ENCODE data around the gene GJA5.

The GJA5 gene

GRCh38 chr1:147760481-147761260 lies at the start of gene GJA5:
GJA5 (minus strand) TSS chr1:147760602; CDS start chr1:147759238, 1,364 bp downstream.
- no peak for ATAC-seq (ENCODE audit: low read depth)
- no peaks in the 10 kb centered on the region for H3K9me3 Mint-ChIP-seq
- no peak for DNase-seq (ENCODE audit: low spot score in 2 of 2)
- H3K4me1 Mint-ChIP-seq, result peaks cover 22% of the 10 kb centered on the region
- no peaks in the 10 kb centered on the region for H3K36me3 Mint-ChIP-seq
- H3K27me3 Mint-ChIP-seq, result peaks cover 4% of the 10 kb centered on the region
- no peak within 1 kb of the TSS for H3K4me3 Mint-ChIP-seq
- no peak within 1 kb of the TSS for H3K27ac Mint-ChIP-seq

- DNase-seq (ENCODE audit: low spot score in 2 of 2) (no peak), ATAC-seq (ENCODE audit: low read depth) (no peak)
- H3K9me3 Mint-ChIP-seq, result peaks cover 3% of the 10 kb centered on the region
- H3K4me1 Mint-ChIP-seq, result no peaks in the 10 kb centered on the region
- H3K27me3 Mint-ChIP-seq, result peaks cover 18% of the 10 kb centered on the region
- no peak overlapping the region for H3K4me3 Mint-ChIP-seq
- no peak overlapping the region for H3K27ac Mint-ChIP-seq
- no peaks in the 10 kb centered on the region for H3K36me3 Mint-ChIP-seq
Measured at GRCh38 chr1:147809236-147809635, 48.8 kb upstream of the GJA5 start.

- peaks cover 3% of the 10 kb centered on the region for H3K9me3 Mint-ChIP-seq
- H3K27ac Mint-ChIP-seq, result no peak overlapping the region
- peaks cover 19% of the 10 kb centered on the region for H3K27me3 Mint-ChIP-seq
- no peaks in the 10 kb centered on the region for H3K4me1 Mint-ChIP-seq
- no peaks in the 10 kb centered on the region for H3K36me3 Mint-ChIP-seq
- no peak overlapping the region for H3K4me3 Mint-ChIP-seq
- no peak for ATAC-seq (ENCODE audit: low read depth)
- DNase-seq (ENCODE audit: low spot score in 2 of 2), result no peak
Measured at GRCh38 chr1:147808025-147808424, 47.6 kb upstream of the GJA5 start.

GRCh38 chr1:147807405-147807804 lies 47.0 kb upstream of the GJA5 start:
- no peak for ATAC-seq (ENCODE audit: low read depth)
- H3K27ac Mint-ChIP-seq, result no peak overlapping the region

GRCh38 chr1:147804942-147805723 lies 44.7 kb upstream of the GJA5 start:
- ATAC-seq (ENCODE audit: low read depth) (no peak), DNase-seq (ENCODE audit: low spot score in 2 of 2) (no peak)
- Mint-ChIP-seq H3K4me1 (no peaks in the 10 kb centered on the region), H3K27ac (no peak overlapping the region), H3K36me3 (no peaks in the 10 kb centered on the region), H3K27me3 (peaks cover 10% of the 10 kb centered on the region), H3K9me3 (no peaks in the 10 kb centered on the region), H3K4me3 (no peak overlapping the region)

More at GRCh38 chr1:147807405-147807804, 47.0 kb upstream of the GJA5 start:
- Mint-ChIP-seq H3K4me1 (no peaks in the 10 kb centered on the region), H3K4me3 (no peak overlapping the region), H3K9me3 (peaks cover 3% of the 10 kb centered on the region), H3K36me3 (no peaks in the 10 kb centered on the region), H3K27me3 (peaks cover 18% of the 10 kb centered on the region)
- DNase-seq (ENCODE audit: low spot score in 2 of 2), result no peak

GRCh38 chr1:147800804-147801203 lies 40.4 kb upstream of the GJA5 start:
- Mint-ChIP-seq H3K27ac (no peak overlapping the region), H3K4me1 (no peaks in the 10 kb centered on the region), H3K9me3 (no peaks in the 10 kb centered on the region), H3K36me3 (no peaks in the 10 kb centered on the region), H3K27me3 (peaks cover 10% of the 10 kb centered on the region), H3K4me3 (no peak overlapping the region)
- ATAC-seq (ENCODE audit: low read depth) (no peak), DNase-seq (ENCODE audit: low spot score in 2 of 2) (no peak)

- DNase-seq (ENCODE audit: low spot score in 2 of 2) (no peak), ATAC-seq (ENCODE audit: low read depth) (no peak)
- Mint-ChIP-seq H3K27me3 (peaks cover 2% of the 10 kb centered on the region), H3K9me3 (no peaks in the 10 kb centered on the region), H3K36me3 (no peaks in the 10 kb centered on the region), H3K4me1 (no peaks in the 10 kb centered on the region), H3K27ac (no peak overlapping the region), H3K4me3 (no peak overlapping the region)
Measured at GRCh38 chr1:147798731-147799130, 38.3 kb upstream of the GJA5 start.

GRCh38 chr1:147794570-147794969 lies 34.2 kb upstream of the GJA5 start:
- Mint-ChIP-seq H3K4me3 (no peak overlapping the region), H3K27me3 (no peaks in the 10 kb centered on the region), H3K36me3 (no peaks in the 10 kb centered on the region), H3K4me1 (no peaks in the 10 kb centered on the region), H3K27ac (no peak overlapping the region), H3K9me3 (no peaks in the 10 kb centered on the region)
- no peak for ATAC-seq (ENCODE audit: low read depth)
- DNase-seq (ENCODE audit: low spot score in 2 of 2), result no peak

- ATAC-seq (ENCODE audit: low read depth) (no peak), DNase-seq (ENCODE audit: low spot score in 2 of 2) (no peak)
- Mint-ChIP-seq H3K27me3 (peaks cover 5% of the 10 kb centered on the region), H3K36me3 (no peaks in the 10 kb centered on the region), H3K27ac (no peak overlapping the region), H3K9me3 (no peaks in the 10 kb centered on the region), H3K4me3 (no peak overlapping the region), H3K4me1 (no peaks in the 10 kb centered on the region)
Measured at GRCh38 chr1:147791876-147792275, 31.5 kb upstream of the GJA5 start.

GRCh38 chr1:147787765-147788164 lies 27.4 kb upstream of the GJA5 start:
- Mint-ChIP-seq H3K4me3 (no peak overlapping the region), H3K36me3 (no peaks in the 10 kb centered on the region), H3K27me3 (peaks cover 12% of the 10 kb centered on the region), H3K4me1 (no peaks in the 10 kb centered on the region), H3K27ac (no peak overlapping the region), H3K9me3 (no peaks in the 10 kb centered on the region)
- DNase-seq (ENCODE audit: low spot score in 2 of 2), result no peak
- no peak for ATAC-seq (ENCODE audit: low read depth)

- no peak for DNase-seq (ENCODE audit: low spot score in 2 of 2)
Measured at GRCh38 chr1:147786536-147786935, 26.1 kb upstream of the GJA5 start.

GRCh38 chr1:147785794-147786506 lies 25.5 kb upstream of the GJA5 start:
- DNase-seq (ENCODE audit: low spot score in 2 of 2), result no peak
- no peaks in the 10 kb centered on the region for H3K36me3 Mint-ChIP-seq
- H3K27ac Mint-ChIP-seq, result no peak overlapping the region
- no peaks in the 10 kb centered on the region for H3K9me3 Mint-ChIP-seq
- peaks cover 15% of the 10 kb centered on the region for H3K27me3 Mint-ChIP-seq
- H3K4me1 Mint-ChIP-seq, result no peaks in the 10 kb centered on the region
- no peak for ATAC-seq (ENCODE audit: low read depth)
- no peak overlapping the region for H3K4me3 Mint-ChIP-seq

More at GRCh38 chr1:147786536-147786935, 26.1 kb upstream of the GJA5 start:
- Mint-ChIP-seq H3K27me3 (peaks cover 15% of the 10 kb centered on the region), H3K4me1 (no peaks in the 10 kb centered on the region), H3K27ac (no peak overlapping the region), H3K9me3 (no peaks in the 10 kb centered on the region), H3K36me3 (no peaks in the 10 kb centered on the region), H3K4me3 (no peak overlapping the region)
- ATAC-seq (ENCODE audit: low read depth), result no peak

- peaks cover 15% of the 10 kb centered on the region for H3K27me3 Mint-ChIP-seq
- DNase-seq (ENCODE audit: low spot score in 2 of 2), result no peak
- H3K27ac Mint-ChIP-seq, result no peak overlapping the region
- H3K4me1 Mint-ChIP-seq, result no peaks in the 10 kb centered on the region
- no peaks in the 10 kb centered on the region for H3K36me3 Mint-ChIP-seq
- no peak for ATAC-seq (ENCODE audit: low read depth)
- no peaks in the 10 kb centered on the region for H3K9me3 Mint-ChIP-seq
- H3K4me3 Mint-ChIP-seq, result no peak overlapping the region
Measured at GRCh38 chr1:147784941-147785340, 24.5 kb upstream of the GJA5 start.

- DNase-seq (ENCODE audit: low spot score in 2 of 2) (no peak), ATAC-seq (ENCODE audit: low read depth) (no peak)
- Mint-ChIP-seq H3K27ac (no peak overlapping the region), H3K36me3 (no peaks in the 10 kb centered on the region), H3K4me3 (no peak overlapping the region), H3K27me3 (peaks cover 21% of the 10 kb centered on the region), H3K4me1 (no peaks in the 10 kb centered on the region), H3K9me3 (no peaks in the 10 kb centered on the region)
Measured at GRCh38 chr1:147781056-147781471, 20.7 kb upstream of the GJA5 start.
